ENCODE data around the gene YPEL3. TPM values are rescaled to one million over a fixed set of nuclear protein-coding genes. Genes with fewer than 3 reads are reported as not detected.

YPEL3 gene
- total and polyA plus RNA-seq, 4 donors: 30.6 to 142 (median 85.8) TPM

- peaks cover 22% of the 10 kb centered on the region for H3K4me1 ChIP-seq (ENCODE audit: control insufficient read depth, insufficient read depth, low read length)
- DNase-seq (ENCODE audit: low read depth in 4 of 6, low spot score in 6 of 6): peak in 5 of 6 donors; percentile 72 to 96 (median 85)
- H3K27ac ChIP-seq (ENCODE audit: low read depth, low read length): peak within 1 kb of the TSS; percentile 88
- no peaks in the 10 kb centered on the region for H3K9me3 ChIP-seq (ENCODE audit: control insufficient read depth, insufficient read depth, low read length)
- WGBS (ENCODE audit: insufficient coverage): under 1% methylated on average over 59 of the region's 67 CpGs
- H3K4me3 ChIP-seq (ENCODE audit: low read depth, low read length): peak within 1 kb of the TSS; percentile 91
- H3K27me3 ChIP-seq (ENCODE audit: control insufficient read depth, insufficient read depth, low read length): no peaks in the 10 kb centered on the region
- peaks cover 73% of the 10 kb centered on the region for H3K36me3 ChIP-seq (ENCODE audit: control insufficient read depth, insufficient read depth, low read length)
These were observed 20.3 kb downstream of the YPEL3 start, which contains the start of gene PPP4C for GRCh38 chr16:30075503-30076275. PPP4C (plus strand) TSS chr16:30075994; CDS start chr16:30076378, 384 bp downstream.

- no peaks in the 10 kb centered on the region for H3K9me3 ChIP-seq (ENCODE audit: control insufficient read depth, insufficient read depth, low read length)
- no peak for DNase-seq (ENCODE audit: low read depth in 4 of 6, low spot score in 6 of 6)
- peak overlapping the region; percentile 36 for H3K27ac ChIP-seq (ENCODE audit: low read depth, low read length)
- H3K36me3 ChIP-seq (ENCODE audit: control insufficient read depth, insufficient read depth, low read length): peaks cover 75% of the 10 kb centered on the region
- H3K4me1 ChIP-seq (ENCODE audit: control insufficient read depth, insufficient read depth, low read length): peaks cover 48% of the 10 kb centered on the region
- H3K27me3 ChIP-seq (ENCODE audit: control insufficient read depth, insufficient read depth, low read length): no peaks in the 10 kb centered on the region
- H3K4me3 ChIP-seq (ENCODE audit: low read depth, low read length): no peak overlapping the region
These were observed 25.5 kb downstream of the YPEL3 start for GRCh38 chr16:30070490-30070889.

GRCh38 chr16:30069611-30070462, 26.2 kb downstream of the YPEL3 start:
- DNase-seq (ENCODE audit: low read depth in 4 of 6, low spot score in 6 of 6): peak in 1 of 6 donors; percentile 77
- WGBS (ENCODE audit: insufficient coverage): 45% methylated on average over 14 of the region's 31 CpGs
- peak overlapping the region; percentile 36 for H3K27ac ChIP-seq (ENCODE audit: low read depth, low read length)
- no peak overlapping the region for H3K4me3 ChIP-seq (ENCODE audit: low read depth, low read length)
- H3K36me3 ChIP-seq (ENCODE audit: control insufficient read depth, insufficient read depth, low read length): peaks cover 75% of the 10 kb centered on the region
- no peaks in the 10 kb centered on the region for H3K9me3 ChIP-seq (ENCODE audit: control insufficient read depth, insufficient read depth, low read length)
- no peaks in the 10 kb centered on the region for H3K27me3 ChIP-seq (ENCODE audit: control insufficient read depth, insufficient read depth, low read length)
- H3K4me1 ChIP-seq (ENCODE audit: control insufficient read depth, insufficient read depth, low read length): peaks cover 43% of the 10 kb centered on the region

- Histone ChIP-seq H3K4me3 (ENCODE audit: low read depth, low read length) (no peak overlapping the region), H3K27me3 (ENCODE audit: control insufficient read depth, insufficient read depth, low read length) (no peaks in the 10 kb centered on the region), H3K36me3 (ENCODE audit: control insufficient read depth, insufficient read depth, low read length) (peaks cover 71% of the 10 kb centered on the region), H3K27ac (ENCODE audit: low read depth, low read length) (peak overlapping the region; percentile 36), H3K9me3 (ENCODE audit: control insufficient read depth, insufficient read depth, low read length) (no peaks in the 10 kb centered on the region), H3K4me1 (ENCODE audit: control insufficient read depth, insufficient read depth, low read length) (peaks cover 51% of the 10 kb centered on the region)
- WGBS (ENCODE audit: insufficient coverage): 86% methylated on average over 13 of the region's 17 CpGs
- DNase-seq (ENCODE audit: low read depth in 4 of 6, low spot score in 6 of 6): peak in 1 of 6 donors; percentile 30
These were observed 27.0 kb downstream of the YPEL3 start for GRCh38 chr16:30068750-30069610.

- Histone ChIP-seq H3K27me3 (ENCODE audit: control insufficient read depth, insufficient read depth, low read length) (no peaks in the 10 kb centered on the region), H3K27ac (ENCODE audit: low read depth, low read length) (no peak overlapping the region), H3K4me3 (ENCODE audit: low read depth, low read length) (no peak overlapping the region), H3K9me3 (ENCODE audit: control insufficient read depth, insufficient read depth, low read length) (no peaks in the 10 kb centered on the region), H3K4me1 (ENCODE audit: control insufficient read depth, insufficient read depth, low read length) (peaks cover 58% of the 10 kb centered on the region), H3K36me3 (ENCODE audit: control insufficient read depth, insufficient read depth, low read length) (peaks cover 70% of the 10 kb centered on the region)
- DNase-seq (ENCODE audit: low read depth in 4 of 6, low spot score in 6 of 6): no peak
- 97% methylated on average over 5 of the region's 9 CpGs for WGBS (ENCODE audit: insufficient coverage)
These were observed 27.7 kb downstream of the YPEL3 start for GRCh38 chr16:30068333-30068732.

DNA sequence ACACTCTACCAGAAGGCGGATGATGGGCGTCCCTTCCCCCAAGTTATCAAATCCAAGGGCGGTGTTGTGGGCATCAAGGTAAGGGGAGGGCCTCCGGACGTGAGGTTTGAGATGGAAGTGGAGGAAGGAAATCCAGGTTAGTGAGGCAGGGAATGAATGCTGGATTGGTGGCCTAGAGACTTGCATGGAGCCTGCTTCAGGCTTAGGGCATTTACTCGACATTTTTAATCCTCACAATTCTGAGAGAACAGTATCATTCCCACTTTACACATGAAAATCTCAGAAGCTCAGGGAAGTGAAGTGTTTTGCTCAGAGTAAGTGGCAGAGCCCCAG, 28.5 kb downstream of the YPEL3 start:
- DNase-seq (ENCODE audit: low read depth in 4 of 6, low spot score in 6 of 6): no peak
- Histone ChIP-seq H3K27ac (ENCODE audit: low read depth, low read length) (no peak overlapping the region), H3K4me3 (ENCODE audit: low read depth, low read length) (no peak overlapping the region), H3K4me1 (ENCODE audit: control insufficient read depth, insufficient read depth, low read length) (peaks cover 61% of the 10 kb centered on the region), H3K36me3 (ENCODE audit: control insufficient read depth, insufficient read depth, low read length) (peaks cover 63% of the 10 kb centered on the region), H3K27me3 (ENCODE audit: control insufficient read depth, insufficient read depth, low read length) (no peaks in the 10 kb centered on the region), H3K9me3 (ENCODE audit: control insufficient read depth, insufficient read depth, low read length) (no peaks in the 10 kb centered on the region)
- WGBS (ENCODE audit: insufficient coverage): no CpG with 5 or more reads among the region's 6 CpGs

GRCh38 chr16:30066761-30067583, 29.0 kb downstream of the YPEL3 start:
- DNase-seq (ENCODE audit: low read depth in 4 of 6, low spot score in 6 of 6): no peak

GRCh38 chr16:30065943-30066760, 29.9 kb downstream of the YPEL3 start:
- under 1% methylated on average over 30 of the region's 44 CpGs for whole genome bisulfite sequencing (ENCODE audit: insufficient coverage)
- peak in 1 of 6 donors; percentile 27 for DNase-seq (ENCODE audit: low read depth in 4 of 6, low spot score in 6 of 6)

More at GRCh38 chr16:30066761-30067583, 29.0 kb downstream of the YPEL3 start:
- Histone ChIP-seq H3K27me3 (ENCODE audit: control insufficient read depth, insufficient read depth, low read length) (no peaks in the 10 kb centered on the region), H3K4me3 (ENCODE audit: low read depth, low read length) (peak overlapping the region; percentile 98), H3K9me3 (ENCODE audit: control insufficient read depth, insufficient read depth, low read length) (no peaks in the 10 kb centered on the region), H3K27ac (ENCODE audit: low read depth, low read length) (peak overlapping the region; percentile 98), H3K4me1 (ENCODE audit: control insufficient read depth, insufficient read depth, low read length) (peaks cover 61% of the 10 kb centered on the region), H3K36me3 (ENCODE audit: control insufficient read depth, insufficient read depth, low read length) (peaks cover 57% of the 10 kb centered on the region)
- WGBS (ENCODE audit: insufficient coverage): 45% methylated on average over 11 of the region's 21 CpGs

More at GRCh38 chr16:30065943-30066760, 29.9 kb downstream of the YPEL3 start:
- H3K4me3 ChIP-seq (ENCODE audit: low read depth, low read length): peak overlapping the region; percentile 98
- H3K36me3 ChIP-seq (ENCODE audit: control insufficient read depth, insufficient read depth, low read length): peaks cover 49% of the 10 kb centered on the region
- H3K27me3 ChIP-seq (ENCODE audit: control insufficient read depth, insufficient read depth, low read length): no peaks in the 10 kb centered on the region
- no peaks in the 10 kb centered on the region for H3K9me3 ChIP-seq (ENCODE audit: control insufficient read depth, insufficient read depth, low read length)
- H3K4me1 ChIP-seq (ENCODE audit: control insufficient read depth, insufficient read depth, low read length): peaks cover 61% of the 10 kb centered on the region
- peak overlapping the region; percentile 98 for H3K27ac ChIP-seq (ENCODE audit: low read depth, low read length)
